GM12878 (cell line): Measurements from ENCODE around the gene TBL3. TPM values are rescaled to one million over a fixed set of nuclear protein-coding genes. Genes with fewer than 3 reads are reported as not detected.

Source experiments
- FOXK2 ChIP-seq: fragments of 450-650 bp; IDR thresholded peaks from 2 replicates; pipeline ENCODE4 v1.6.1; 2017; ENCODE audit warnings: mild to moderate bottlenecking, moderate library complexity
- HDGF ChIP-seq: fragments of 450-650 bp; IDR thresholded peaks from 2 replicates; pipeline ENCODE4 v1.6.1; 2016; ENCODE audit warnings: antibody characterized with exemption
- IKZF1 ChIP-seq: fragments of 450-650 bp; conservative IDR thresholded peaks from 2 replicates; pipeline ENCODE4 v1.6.1; 2017; ENCODE audit warnings: antibody characterized with exemption, mild to moderate bottlenecking
- KDM1A ChIP-seq: fragments of 200-600 bp; sonication (generic); IDR thresholded peaks from 2 replicates; pipeline ENCODE4 v1.6.1; 2016; ENCODE audit warnings: borderline replicate concordance
- MYC ChIP-seq: IDR thresholded peaks from 2 replicates; pipeline ENCODE4 v1.6.1; 2011; ENCODE audit warnings: mild to moderate bottlenecking, low read length, moderate library complexity, inconsistent platforms; ENCODE audit not compliant: insufficient read depth, insufficient replicate concordance, insufficient read length, severe bottlenecking
- NFYB ChIP-seq: IDR thresholded peaks from 2 replicates; pipeline ENCODE4 v1.6.1; 2011; ENCODE audit warnings: low read depth, mild to moderate bottlenecking, low read length, improper control_type of control experiment, moderate library complexity; ENCODE audit not compliant: insufficient read depth
- PML ChIP-seq: IDR thresholded peaks from 2 replicates; pipeline ENCODE4 v1.6.1; 2012; ENCODE audit warnings: low read length, inconsistent platforms
- POLR2A ChIP-seq: IDR thresholded peaks from 2 replicates; pipeline ENCODE4 v1.6.1; 2011; ENCODE audit warnings: low read depth, mild to moderate bottlenecking, low read length
- SMARCA5 ChIP-seq: fragments of 450-650 bp; IDR thresholded peaks from 2 replicates; pipeline ENCODE4 v1.6.1; 2017; ENCODE audit warnings: mild to moderate bottlenecking
- TBL1XR1 ChIP-seq: IDR thresholded peaks from 2 replicates; pipeline ENCODE4 v1.6.1; 2012; ENCODE audit warnings: low read depth, low read length, improper control_type of control experiment
- TCF3 ChIP-seq: IDR thresholded peaks from 2 replicates; pipeline ENCODE4 v1.6.1; 2012; ENCODE audit warnings: low read depth, mild to moderate bottlenecking, low read length, borderline replicate concordance; ENCODE audit not compliant: insufficient read depth
- YBX1 ChIP-seq: fragments of 450-650 bp; IDR thresholded peaks from 2 replicates; pipeline ENCODE4 v1.6.1; 2016; ENCODE audit warnings: antibody characterized with exemption
- ZNF622 ChIP-seq: fragments of 450-650 bp; IDR thresholded peaks from 2 replicates; pipeline ENCODE4 v1.6.1; 2017; ENCODE audit warnings: mild to moderate bottlenecking, inconsistent platforms
- polyA plus RNA-seq, 11 experiments: library from polyadenylated mRNA; depleted of rRNA in 4 of 11; unstranded in 6 of 11; stranded (reverse) in 5 of 11; fragments of >200 nt; fragmentation: Nextera tagmentation in 4 of 11; fragmentation: Illumina TruSeq in 1 of 11; extraction: Ambion mirVana in 4 of 11; extraction: Trizol in 1 of 11; gene quantifications; 1 replicate in 1 of 11; 2 replicates in 10 of 11; pipeline versions ENCODE4 v1.2.1 to v1.2.3, GENCODE V29; 2011 to 2016; ENCODE audit warnings: inconsistent platforms in 2 of 11, missing spikeins in 2 of 11, low read depth in 1 of 11
- total RNA-seq, 4 experiments: library from RNA; depleted of rRNA in 3 of 4; stranded (reverse); fragments of >200 nt in 3 of 4; fragmentation: Illumina TruSeq in 1 of 4; extraction: Trizol in 1 of 4; gene quantifications; 2 replicates each; pipeline versions ENCODE4 v1.2.1 to v1.2.3, GENCODE V29; 2013 to 2021
- TF ChIP-seq, protein P1 (sequence below): IDR thresholded peaks from 2 replicates; pipeline ENCODE4 v1.6.1; 2012; ENCODE audit warnings: low read length, inconsistent platforms
- TF ChIP-seq, protein P2 (sequence below): IDR thresholded peaks from 2 replicates; pipeline ENCODE4 v1.6.1; 2011; ENCODE audit warnings: borderline replicate concordance, low read depth, mild to moderate bottlenecking, moderate library complexity, low read length; ENCODE audit not compliant: insufficient read depth, poor library complexity, severe bottlenecking
- TF ChIP-seq, protein P3 (sequence below): IDR thresholded peaks from 2 replicates; pipeline ENCODE4 v1.6.1; 2011; ENCODE audit warnings: mild to moderate bottlenecking, low read depth, low read length, moderate library complexity; ENCODE audit not compliant: insufficient replicate concordance
- TF ChIP-seq, protein P4 (sequence below): fragments of 450-650 bp; IDR thresholded peaks from 2 replicates; pipeline ENCODE4 v1.6.1; 2018; ENCODE audit warnings: borderline replicate concordance, mild to moderate bottlenecking; ENCODE audit not compliant: partially characterized antibody
- TF ChIP-seq, protein P5 (sequence below): IDR thresholded peaks from 2 replicates; pipeline ENCODE4 v1.6.1; 2012; ENCODE audit warnings: low read depth, low read length, improper control_type of control experiment

The TBL3 gene
- total and polyA plus RNA-seq, 10 of the 15 experiments (the other 5 are each of a cell fraction or from before 2014, with no cell fraction given): 1.2 to 101 (median 34.2) TPM

DNA sequence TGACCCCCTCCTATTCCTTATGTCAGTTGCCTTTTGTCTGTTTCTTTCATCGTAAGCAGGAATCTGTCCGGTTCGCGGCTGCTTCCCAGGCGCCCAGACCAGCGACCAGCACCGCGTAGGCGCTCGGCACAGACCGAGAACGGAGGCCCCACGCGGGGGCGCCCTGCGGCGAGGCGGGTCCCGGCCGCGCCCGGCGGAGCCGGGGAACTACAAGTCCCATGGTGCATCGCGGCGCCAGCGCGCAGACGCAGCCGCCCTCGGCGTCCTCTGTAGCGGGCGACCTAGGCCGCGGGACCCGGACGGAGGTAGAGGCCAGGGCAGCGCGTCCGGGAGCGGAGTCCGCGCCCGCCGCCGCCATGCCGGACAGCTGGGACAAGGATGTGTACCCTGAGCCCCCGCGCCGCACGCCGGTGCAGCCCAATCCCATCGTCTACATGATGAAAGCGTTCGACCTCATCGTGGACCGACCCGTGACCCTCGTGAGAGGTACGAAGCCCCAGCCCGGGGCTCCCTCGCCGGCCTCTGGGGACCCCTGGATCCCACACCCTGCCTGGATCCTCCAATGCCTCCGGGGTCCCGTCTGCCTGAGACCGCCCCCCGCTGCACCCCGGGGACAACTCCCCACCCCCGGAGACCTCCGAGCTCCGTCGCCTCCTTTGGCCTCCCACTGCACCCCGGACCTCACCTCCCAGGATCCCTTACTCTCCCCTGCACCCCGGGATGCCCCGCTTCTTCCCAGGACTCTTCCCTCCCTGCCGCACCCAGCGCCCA, 12.4 kb upstream of the TBL3 start, which contains the start of gene NDUFB10 (continued):
- TF ChIP-seq, protein P1, sequence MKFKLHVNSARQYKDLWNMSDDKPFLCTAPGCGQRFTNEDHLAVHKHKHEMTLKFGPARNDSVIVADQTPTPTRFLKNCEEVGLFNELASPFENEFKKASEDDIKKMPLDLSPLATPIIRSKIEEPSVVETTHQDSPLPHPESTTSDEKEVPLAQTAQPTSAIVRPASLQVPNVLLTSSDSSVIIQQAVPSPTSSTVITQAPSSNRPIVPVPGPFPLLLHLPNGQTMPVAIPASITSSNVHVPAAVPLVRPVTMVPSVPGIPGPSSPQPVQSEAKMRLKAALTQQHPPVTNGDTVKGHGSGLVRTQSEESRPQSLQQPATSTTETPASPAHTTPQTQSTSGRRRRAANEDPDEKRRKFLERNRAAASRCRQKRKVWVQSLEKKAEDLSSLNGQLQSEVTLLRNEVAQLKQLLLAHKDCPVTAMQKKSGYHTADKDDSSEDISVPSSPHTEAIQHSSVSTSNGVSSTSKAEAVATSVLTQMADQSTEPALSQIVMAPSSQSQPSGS: no peak
- no peak for TF ChIP-seq ZNF622
- TF ChIP-seq FOXK2: no peak
- TF ChIP-seq, protein P2, sequence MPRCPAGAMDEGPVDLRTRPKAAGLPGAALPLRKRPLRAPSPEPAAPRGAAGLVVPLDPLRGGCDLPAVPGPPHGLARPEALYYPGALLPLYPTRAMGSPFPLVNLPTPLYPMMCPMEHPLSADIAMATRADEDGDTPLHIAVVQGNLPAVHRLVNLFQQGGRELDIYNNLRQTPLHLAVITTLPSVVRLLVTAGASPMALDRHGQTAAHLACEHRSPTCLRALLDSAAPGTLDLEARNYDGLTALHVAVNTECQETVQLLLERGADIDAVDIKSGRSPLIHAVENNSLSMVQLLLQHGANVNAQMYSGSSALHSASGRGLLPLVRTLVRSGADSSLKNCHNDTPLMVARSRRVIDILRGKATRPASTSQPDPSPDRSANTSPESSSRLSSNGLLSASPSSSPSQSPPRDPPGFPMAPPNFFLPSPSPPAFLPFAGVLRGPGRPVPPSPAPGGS: no peak
- TF ChIP-seq HDGF: no peak; the same call in 1 of the 2 replicates
- TF ChIP-seq NFYB: no peak
- TF ChIP-seq TCF3: no peak
- no peak for TF ChIP-seq PML
- no peak for TF ChIP-seq YBX1
- TF ChIP-seq, protein P3, sequence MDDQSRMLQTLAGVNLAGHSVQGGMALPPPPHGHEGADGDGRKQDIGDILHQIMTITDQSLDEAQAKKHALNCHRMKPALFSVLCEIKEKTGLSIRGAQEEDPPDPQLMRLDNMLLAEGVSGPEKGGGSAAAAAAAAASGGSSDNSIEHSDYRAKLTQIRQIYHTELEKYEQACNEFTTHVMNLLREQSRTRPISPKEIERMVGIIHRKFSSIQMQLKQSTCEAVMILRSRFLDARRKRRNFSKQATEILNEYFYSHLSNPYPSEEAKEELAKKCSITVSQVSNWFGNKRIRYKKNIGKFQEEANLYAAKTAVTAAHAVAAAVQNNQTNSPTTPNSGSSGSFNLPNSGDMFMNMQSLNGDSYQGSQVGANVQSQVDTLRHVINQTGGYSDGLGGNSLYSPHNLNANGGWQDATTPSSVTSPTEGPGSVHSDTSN: no peak
- TF ChIP-seq TBL1XR1: peak; percentile 66; the same call in 1 of the 2 replicates
- TF ChIP-seq MYC: no peak
- TF ChIP-seq, protein P4, sequence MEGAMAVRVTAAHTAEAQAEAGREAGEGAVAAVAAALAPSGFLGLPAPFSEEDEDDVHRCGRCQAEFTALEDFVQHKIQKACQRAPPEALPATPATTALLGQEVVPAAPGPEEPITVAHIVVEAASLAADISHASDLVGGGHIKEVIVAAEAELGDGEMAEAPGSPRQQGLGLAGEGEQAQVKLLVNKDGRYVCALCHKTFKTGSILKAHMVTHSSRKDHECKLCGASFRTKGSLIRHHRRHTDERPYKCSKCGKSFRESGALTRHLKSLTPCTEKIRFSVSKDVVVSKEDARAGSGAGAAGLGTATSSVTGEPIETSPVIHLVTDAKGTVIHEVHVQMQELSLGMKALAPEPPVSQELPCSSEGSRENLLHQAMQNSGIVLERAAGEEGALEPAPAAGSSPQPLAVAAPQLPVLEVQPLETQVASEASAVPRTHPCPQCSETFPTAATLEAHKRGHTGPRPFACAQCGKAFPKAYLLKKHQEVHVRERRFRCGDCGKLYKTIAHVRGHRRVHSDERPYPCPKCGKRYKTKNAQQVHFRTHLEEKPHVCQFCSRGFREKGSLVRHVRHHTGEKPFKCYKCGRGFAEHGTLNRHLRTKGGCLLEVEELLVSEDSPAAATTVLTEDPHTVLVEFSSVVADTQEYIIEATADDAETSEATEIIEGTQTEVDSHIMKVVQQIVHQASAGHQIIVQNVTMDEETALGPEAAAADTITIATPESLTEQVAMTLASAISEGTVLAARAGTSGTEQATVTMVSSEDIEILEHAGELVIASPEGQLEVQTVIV: no peak
- TF ChIP-seq SMARCA5: peak; percentile 90; the same call in 1 of the 2 replicates
- TF ChIP-seq IKZF1: peak; percentile 97
- TF ChIP-seq POLR2A: peak; percentile 91
- TF ChIP-seq KDM1A: no peak
- TF ChIP-seq, protein P5, sequence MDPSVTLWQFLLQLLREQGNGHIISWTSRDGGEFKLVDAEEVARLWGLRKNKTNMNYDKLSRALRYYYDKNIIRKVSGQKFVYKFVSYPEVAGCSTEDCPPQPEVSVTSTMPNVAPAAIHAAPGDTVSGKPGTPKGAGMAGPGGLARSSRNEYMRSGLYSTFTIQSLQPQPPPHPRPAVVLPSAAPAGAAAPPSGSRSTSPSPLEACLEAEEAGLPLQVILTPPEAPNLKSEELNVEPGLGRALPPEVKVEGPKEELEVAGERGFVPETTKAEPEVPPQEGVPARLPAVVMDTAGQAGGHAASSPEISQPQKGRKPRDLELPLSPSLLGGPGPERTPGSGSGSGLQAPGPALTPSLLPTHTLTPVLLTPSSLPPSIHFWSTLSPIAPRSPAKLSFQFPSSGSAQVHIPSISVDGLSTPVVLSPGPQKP: 0 out of 2 replicates have a peak, but pooled peaks have one; percentile 16
